ENCODE results near the gene MGA. TPM values are rescaled to one million over a fixed set of nuclear protein-coding genes. Genes with fewer than 3 reads are reported as not detected.

Gene MGA
- total and polyA plus RNA-seq, 2 experiments from 2014 or later, result 42.6 to 58.9 TPM

DNA sequence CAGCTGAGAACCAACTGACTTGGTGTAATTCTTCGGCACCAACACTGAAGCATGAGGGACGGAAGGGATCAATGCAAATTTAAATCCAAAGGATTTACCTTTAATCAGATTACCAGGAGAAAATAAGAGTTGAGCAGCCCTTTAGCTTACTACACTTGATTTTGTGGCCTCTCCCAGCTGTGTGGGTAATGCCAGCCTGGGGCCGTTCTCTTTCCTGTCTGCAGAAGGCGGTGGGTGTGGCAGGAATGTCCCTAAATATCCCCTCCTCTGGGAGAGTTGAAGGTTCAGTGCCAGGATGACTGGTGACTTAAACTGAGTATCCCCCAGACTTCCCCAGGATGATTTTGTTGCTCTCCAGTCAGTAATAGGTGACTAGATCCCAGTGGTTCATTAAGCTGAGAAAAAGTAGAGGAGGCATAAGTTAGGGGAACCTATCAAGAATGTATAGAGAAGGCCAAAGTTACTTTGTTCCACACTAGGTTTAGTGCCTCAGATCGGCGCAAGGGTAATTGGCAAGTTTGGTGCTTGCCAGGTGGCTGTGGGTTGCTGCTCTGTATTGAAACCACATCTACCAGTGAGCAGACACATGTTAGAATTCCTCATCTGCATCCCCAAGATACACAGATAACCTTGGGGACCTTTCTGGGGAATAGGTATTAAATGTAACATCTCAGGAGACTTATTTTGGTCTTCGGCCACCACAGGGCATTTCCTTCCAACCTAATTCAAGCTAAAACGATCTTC lies 137.2 kb downstream of the MGA start:
- Mint-ChIP-seq H3K27ac (no peak overlapping the region), H3K4me1 (no peaks in the 10 kb centered on the region)
- H3K4me2 ChIP-seq, result no peak overlapping the region

More for the DNA sequence above, 137.2 kb downstream of the MGA start:
- TF ChIP-seq, protein P1, sequence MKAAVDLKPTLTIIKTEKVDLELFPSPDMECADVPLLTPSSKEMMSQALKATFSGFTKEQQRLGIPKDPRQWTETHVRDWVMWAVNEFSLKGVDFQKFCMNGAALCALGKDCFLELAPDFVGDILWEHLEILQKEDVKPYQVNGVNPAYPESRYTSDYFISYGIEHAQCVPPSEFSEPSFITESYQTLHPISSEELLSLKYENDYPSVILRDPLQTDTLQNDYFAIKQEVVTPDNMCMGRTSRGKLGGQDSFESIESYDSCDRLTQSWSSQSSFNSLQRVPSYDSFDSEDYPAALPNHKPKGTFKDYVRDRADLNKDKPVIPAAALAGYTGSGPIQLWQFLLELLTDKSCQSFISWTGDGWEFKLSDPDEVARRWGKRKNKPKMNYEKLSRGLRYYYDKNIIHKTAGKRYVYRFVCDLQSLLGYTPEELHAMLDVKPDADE (IDR thresholded peaks at IDR 0.05), result no peak
- no peak for TF ChIP-seq ZNF114 (CRISPR knock-in tag; IDR thresholded peaks at IDR 0.05)
- TF ChIP-seq, protein P2, sequence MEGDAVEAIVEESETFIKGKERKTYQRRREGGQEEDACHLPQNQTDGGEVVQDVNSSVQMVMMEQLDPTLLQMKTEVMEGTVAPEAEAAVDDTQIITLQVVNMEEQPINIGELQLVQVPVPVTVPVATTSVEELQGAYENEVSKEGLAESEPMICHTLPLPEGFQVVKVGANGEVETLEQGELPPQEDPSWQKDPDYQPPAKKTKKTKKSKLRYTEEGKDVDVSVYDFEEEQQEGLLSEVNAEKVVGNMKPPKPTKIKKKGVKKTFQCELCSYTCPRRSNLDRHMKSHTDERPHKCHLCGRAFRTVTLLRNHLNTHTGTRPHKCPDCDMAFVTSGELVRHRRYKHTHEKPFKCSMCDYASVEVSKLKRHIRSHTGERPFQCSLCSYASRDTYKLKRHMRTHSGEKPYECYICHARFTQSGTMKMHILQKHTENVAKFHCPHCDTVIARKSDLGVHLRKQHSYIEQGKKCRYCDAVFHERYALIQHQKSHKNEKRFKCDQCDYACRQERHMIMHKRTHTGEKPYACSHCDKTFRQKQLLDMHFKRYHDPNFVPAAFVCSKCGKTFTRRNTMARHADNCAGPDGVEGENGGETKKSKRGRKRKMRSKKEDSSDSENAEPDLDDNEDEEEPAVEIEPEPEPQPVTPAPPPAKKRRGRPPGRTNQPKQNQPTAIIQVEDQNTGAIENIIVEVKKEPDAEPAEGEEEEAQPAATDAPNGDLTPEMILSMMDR (conservative IDR thresholded peaks at IDR 0.05; ENCODE audit: low read depth in 2 of 2), result no peak
- TF ChIP-seq CREB1 (CRISPR knock-in tag; IDR thresholded peaks at IDR 0.05; ENCODE audit: low read depth), result no peak
- TF ChIP-seq STAT1 (IDR thresholded peaks at IDR 0.05; ENCODE audit: unreplicated experiment), result no peak
- TF ChIP-seq POLR2AphosphoS5 (IDR thresholded peaks at IDR 0.05; ENCODE audit: low read depth), result no peak
- TF ChIP-seq, protein P3, sequence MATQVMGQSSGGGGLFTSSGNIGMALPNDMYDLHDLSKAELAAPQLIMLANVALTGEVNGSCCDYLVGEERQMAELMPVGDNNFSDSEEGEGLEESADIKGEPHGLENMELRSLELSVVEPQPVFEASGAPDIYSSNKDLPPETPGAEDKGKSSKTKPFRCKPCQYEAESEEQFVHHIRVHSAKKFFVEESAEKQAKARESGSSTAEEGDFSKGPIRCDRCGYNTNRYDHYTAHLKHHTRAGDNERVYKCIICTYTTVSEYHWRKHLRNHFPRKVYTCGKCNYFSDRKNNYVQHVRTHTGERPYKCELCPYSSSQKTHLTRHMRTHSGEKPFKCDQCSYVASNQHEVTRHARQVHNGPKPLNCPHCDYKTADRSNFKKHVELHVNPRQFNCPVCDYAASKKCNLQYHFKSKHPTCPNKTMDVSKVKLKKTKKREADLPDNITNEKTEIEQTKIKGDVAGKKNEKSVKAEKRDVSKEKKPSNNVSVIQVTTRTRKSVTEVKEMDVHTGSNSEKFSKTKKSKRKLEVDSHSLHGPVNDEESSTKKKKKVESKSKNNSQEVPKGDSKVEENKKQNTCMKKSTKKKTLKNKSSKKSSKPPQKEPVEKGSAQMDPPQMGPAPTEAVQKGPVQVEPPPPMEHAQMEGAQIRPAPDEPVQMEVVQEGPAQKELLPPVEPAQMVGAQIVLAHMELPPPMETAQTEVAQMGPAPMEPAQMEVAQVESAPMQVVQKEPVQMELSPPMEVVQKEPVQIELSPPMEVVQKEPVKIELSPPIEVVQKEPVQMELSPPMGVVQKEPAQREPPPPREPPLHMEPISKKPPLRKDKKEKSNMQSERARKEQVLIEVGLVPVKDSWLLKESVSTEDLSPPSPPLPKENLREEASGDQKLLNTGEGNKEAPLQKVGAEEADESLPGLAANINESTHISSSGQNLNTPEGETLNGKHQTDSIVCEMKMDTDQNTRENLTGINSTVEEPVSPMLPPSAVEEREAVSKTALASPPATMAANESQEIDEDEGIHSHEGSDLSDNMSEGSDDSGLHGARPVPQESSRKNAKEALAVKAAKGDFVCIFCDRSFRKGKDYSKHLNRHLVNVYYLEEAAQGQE (IDR thresholded peaks at IDR 0.05; ENCODE audit: unreplicated experiment), result no peak
- TF ChIP-seq, protein P4, sequence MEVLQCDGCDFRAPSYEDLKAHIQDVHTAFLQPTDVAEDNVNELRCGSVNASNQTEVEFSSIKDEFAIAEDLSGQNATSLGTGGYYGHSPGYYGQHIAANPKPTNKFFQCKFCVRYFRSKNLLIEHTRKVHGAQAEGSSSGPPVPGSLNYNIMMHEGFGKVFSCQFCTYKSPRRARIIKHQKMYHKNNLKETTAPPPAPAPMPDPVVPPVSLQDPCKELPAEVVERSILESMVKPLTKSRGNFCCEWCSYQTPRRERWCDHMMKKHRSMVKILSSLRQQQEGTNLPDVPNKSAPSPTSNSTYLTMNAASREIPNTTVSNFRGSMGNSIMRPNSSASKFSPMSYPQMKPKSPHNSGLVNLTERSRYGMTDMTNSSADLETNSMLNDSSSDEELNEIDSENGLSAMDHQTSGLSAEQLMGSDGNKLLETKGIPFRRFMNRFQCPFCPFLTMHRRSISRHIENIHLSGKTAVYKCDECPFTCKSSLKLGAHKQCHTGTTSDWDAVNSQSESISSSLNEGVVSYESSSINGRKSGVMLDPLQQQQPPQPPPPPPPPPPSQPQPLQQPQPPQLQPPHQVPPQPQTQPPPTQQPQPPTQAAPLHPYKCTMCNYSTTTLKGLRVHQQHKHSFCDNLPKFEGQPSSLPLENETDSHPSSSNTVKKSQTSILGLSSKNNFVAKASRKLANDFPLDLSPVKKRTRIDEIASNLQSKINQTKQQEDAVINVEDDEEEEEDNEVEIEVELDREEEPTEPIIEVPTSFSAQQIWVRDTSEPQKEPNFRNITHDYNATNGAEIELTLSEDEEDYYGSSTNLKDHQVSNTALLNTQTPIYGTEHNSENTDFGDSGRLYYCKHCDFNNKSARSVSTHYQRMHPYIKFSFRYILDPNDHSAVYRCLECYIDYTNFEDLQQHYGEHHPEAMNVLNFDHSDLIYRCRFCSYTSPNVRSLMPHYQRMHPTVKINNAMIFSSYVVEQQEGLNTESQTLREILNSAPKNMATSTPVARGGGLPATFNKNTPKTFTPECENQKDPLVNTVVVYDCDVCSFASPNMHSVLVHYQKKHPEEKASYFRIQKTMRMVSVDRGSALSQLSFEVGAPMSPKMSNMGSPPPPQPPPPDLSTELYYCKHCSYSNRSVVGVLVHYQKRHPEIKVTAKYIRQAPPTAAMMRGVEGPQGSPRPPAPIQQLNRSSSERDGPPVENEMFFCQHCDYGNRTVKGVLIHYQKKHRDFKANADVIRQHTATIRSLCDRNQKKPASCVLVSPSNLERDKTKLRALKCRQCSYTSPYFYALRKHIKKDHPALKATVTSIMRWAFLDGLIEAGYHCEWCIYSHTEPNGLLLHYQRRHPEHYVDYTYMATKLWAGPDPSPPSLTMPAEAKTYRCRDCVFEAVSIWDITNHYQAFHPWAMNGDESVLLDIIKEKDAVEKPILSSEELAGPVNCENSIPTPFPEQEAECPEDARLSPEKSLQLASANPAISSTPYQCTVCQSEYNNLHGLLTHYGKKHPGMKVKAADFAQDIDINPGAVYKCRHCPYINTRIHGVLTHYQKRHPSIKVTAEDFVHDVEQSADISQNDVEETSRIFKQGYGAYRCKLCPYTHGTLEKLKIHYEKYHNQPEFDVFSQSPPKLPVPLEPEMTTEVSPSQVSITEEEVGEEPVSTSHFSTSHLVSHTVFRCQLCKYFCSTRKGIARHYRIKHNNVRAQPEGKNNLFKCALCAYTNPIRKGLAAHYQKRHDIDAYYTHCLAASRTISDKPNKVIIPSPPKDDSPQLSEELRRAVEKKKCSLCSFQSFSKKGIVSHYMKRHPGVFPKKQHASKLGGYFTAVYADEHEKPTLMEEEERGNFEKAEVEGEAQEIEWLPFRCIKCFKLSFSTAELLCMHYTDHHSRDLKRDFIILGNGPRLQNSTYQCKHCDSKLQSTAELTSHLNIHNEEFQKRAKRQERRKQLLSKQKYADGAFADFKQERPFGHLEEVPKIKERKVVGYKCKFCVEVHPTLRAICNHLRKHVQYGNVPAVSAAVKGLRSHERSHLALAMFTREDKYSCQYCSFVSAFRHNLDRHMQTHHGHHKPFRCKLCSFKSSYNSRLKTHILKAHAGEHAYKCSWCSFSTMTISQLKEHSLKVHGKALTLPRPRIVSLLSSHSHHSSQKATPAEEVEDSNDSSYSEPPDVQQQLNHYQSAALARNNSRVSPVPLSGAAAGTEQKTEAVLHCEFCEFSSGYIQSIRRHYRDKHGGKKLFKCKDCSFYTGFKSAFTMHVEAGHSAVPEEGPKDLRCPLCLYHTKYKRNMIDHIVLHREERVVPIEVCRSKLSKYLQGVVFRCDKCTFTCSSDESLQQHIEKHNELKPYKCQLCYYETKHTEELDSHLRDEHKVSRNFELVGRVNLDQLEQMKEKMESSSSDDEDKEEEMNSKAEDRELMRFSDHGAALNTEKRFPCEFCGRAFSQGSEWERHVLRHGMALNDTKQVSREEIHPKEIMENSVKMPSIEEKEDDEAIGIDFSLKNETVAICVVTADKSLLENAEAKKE (CRISPR knock-in tag; IDR thresholded peaks at IDR 0.05), result no peak
- no peak for TF ChIP-seq NANOG (IDR thresholded peaks at IDR 0.05; ENCODE audit: borderline replicate concordance)
- TF ChIP-seq EZH2 (IDR thresholded peaks at IDR 0.05; ENCODE audit: low read depth, unreplicated experiment), result no peak
- TF ChIP-seq EZH2phosphoT487 (IDR thresholded peaks at IDR 0.05; ENCODE audit: unreplicated experiment), result no peak
- no peak for TF ChIP-seq ZNF331 (CRISPR knock-in tag; IDR thresholded peaks at IDR 0.05; ENCODE audit: low read depth)
- TF ChIP-seq JUNB (IDR thresholded peaks at IDR 0.05; ENCODE audit: unreplicated experiment), result no peak
- no peak overlapping the region for H3K4me3 ChIP-seq
- no peaks in the 10 kb centered on the region for H3K9me2 ChIP-seq (ENCODE audit: insufficient read depth)
- H3K27me3 Mint-ChIP-seq (ENCODE audit: insufficient read depth, low read depth, poor library complexity), result no peaks in the 10 kb centered on the region
- no peaks in the 10 kb centered on the region for H3K9me3 Mint-ChIP-seq
- H3K36me3 Mint-ChIP-seq (ENCODE audit: low read depth), result no peaks in the 10 kb centered on the region; the same call in 2 of the 3 replicates
- no peak overlapping the region for H3K27ac ChIP-seq (ENCODE audit: low read depth)
- no peak for ATAC-seq
- no peaks in the 10 kb centered on the region; the same call in 1 of the 2 replicates for H3K79me2 ChIP-seq (replicated peaks; ENCODE audit: insufficient read depth)
- no peaks in the 10 kb centered on the region for H3K4me1 ChIP-seq (ENCODE audit: insufficient read depth)
- H3K27me3 ChIP-seq (ENCODE audit: insufficient read depth), result no peaks in the 10 kb centered on the region
- DNase-seq (ENCODE audit: low spot score), result no peak
- H3K4me3 Mint-ChIP-seq, result no peak overlapping the region
- no peaks in the 10 kb centered on the region for H3K36me3 ChIP-seq (ENCODE audit: insufficient read depth)
- no peak overlapping the region for H2AFZ ChIP-seq
- H3F3A ChIP-seq (replicated peaks; ENCODE audit: low read depth), result no peaks in the 10 kb centered on the region
- H4K20me1 ChIP-seq (replicated peaks; ENCODE audit: insufficient read depth), result no peaks in the 10 kb centered on the region; the same call in 1 of the 2 replicates
